CD4-positive, alpha-beta T cell treated with Interleukin-12 subunit alpha and Interleukin-12 subunit beta, for 1 hour (primary cell): ENCODE measurements around the gene LRRC3C.
"Not testable (repeated sequence)": the region's sequence is repeated elsewhere in the genome, so short reads cannot be mapped to it uniquely, and the experiment has no call there.

ENCODE experiments used
- DNase-seq: peaks from one replicate; pipeline ENCODE4 v3.0.0-alpha.2; 2020

LRRC3C gene, protein sequence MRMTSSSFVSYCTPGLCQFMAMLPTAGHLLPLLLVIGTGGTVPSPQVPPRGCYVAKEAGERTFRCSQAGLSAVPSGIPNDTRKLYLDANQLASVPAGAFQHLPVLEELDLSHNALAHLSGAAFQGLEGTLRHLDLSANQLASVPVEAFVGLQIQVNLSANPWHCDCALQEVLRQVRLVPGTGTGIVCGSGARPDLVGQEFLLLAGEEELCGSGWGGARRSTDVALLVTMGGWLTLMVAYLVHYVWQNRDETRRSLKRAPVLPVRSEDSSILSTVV

GRCh38 chr17:39927101-39927928, at the start of gene LRRC3C, which contains the start of gene ORMDL3:
Gene LRRC3C, plus strand, starts transcription at chr17:39927732. Its CDS starts 13,792 bp downstream, at chr17:39941524.
Gene ORMDL3, minus strand, starts transcription at chr17:39927601. Its CDS starts 3,398 bp downstream, at chr17:39924203.
- DNase-seq: peak; percentile 94

- DNase-seq: not testable (repeated sequence)
Observed at GRCh38 chr17:39886102-39886501, 41.4 kb upstream of the LRRC3C start.

DNA sequence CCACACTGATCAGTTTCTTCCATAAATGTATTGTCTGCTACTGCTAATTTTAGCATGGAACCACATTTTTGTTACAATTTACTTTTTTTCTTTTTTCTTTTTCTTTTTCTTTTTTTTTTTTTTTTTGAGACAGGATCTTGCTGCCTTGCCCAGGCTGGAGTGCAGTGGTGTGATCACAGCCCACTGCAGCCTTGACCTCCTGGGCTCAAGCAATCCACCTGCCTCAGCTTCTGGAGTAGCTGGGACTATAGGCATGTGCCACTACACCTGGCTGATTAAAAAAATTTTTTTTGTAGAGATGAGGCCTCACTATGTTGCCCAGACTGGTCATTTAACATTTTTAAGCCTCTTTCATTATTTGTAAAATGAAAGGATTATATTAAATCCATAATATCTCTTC, 40.5 kb upstream of the LRRC3C start:
- DNase-seq: no peak

DNA sequence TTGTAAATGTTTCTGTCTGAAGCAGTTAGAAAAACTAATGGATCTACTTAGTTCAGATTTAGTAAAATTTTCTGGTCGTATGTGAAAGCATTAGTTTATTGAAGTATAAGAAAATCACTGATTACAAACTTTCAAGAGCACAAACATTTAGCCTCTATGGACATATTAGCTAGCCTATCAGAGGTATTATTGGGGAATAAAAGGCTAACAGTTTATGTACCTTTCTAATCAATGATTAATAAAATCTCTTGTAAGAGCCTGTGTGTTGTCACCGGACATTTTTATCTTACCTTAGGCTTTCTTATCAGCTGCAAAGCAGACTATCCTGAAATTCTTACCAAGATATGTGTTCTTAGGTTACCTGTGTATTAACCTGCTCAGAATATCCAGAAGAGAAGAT, 38.3 kb upstream of the LRRC3C start:
- no peak for DNase-seq

GRCh38 chr17:39894681-39895376, 32.7 kb upstream of the LRRC3C start:
- no peak for DNase-seq

DNA sequence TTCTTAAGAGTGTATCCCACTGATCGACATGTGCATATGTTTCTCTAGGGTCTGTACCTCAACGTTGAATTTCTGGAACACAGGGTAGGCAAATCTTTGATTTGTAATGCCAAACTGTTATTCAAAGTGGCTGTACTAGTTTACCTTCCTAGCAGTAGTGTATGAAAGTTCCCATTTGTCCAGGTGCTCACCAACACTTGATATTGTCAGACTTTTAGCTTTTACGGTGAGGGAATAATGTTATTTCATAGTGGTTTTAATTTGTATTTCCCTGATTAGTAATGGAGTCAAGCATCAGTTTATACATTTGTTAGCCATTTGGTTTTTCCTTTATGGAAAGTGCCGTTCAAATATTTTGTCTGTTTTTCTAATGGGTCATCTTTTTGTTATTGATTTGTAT, 29.4 kb upstream of the LRRC3C start:
- no peak for DNase-seq

DNA sequence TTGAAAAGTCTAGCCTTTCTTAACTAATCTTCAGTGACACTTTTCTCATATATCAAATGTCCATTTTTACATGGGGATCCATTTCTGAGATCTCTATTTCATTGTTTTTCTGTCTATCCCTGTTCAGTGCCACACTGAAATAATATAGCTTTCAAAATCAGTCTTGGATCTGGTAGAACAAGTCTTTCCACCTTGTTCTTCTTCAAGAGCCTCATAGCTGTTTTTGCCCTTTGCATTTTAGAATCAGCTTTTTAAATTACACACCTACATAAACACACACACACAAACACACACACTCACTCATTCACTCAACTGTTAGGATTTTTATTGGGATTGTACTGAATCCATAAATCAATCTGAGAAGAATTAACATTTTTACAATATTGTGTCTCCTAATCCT, 28.3 kb upstream of the LRRC3C start:
- no peak for DNase-seq

- not testable (repeated sequence) for DNase-seq
Observed at GRCh38 chr17:39902027-39902426, 25.5 kb upstream of the LRRC3C start.

DNA sequence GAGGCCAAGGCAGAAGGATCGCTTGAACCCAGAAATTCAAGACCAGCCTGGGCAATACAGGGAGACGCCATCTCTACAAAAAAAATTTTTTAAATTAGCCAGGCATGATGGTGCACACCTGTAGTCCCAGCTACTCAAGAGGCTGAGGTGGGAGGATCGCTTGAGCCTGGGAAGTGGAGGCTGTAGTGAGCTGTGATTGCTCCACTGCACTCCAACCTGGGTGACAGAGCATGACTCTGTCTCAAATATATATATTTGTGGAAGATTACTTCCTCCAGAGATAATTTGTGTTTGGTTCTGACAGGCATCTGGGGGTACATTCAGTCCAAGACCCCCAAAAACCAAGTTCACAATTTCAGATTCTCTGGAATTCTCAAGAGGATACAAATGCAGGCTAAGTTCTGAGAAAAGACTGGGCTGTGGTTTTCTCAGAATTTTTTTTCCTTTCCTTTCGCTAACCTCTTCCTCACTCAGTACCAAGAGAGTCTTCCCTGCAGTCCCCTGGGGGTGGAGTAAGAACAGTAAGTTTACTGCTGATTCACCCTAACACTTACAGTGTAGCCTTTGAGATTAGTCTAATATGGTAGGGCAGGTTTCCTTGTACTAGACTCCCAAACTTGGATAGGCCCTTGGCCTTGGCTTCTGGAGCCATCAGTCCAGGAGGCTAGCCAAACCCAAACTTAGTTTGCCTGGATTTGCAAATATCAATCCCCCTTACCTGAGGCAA, 24.2 kb upstream of the LRRC3C start:
- DNase-seq: no peak

GRCh38 chr17:39904990-39905288, 22.6 kb upstream of the LRRC3C start:
- DNase-seq: no peak

- no peak for DNase-seq
Observed at GRCh38 chr17:39908789-39909352, 18.7 kb upstream of the LRRC3C start.

DNA sequence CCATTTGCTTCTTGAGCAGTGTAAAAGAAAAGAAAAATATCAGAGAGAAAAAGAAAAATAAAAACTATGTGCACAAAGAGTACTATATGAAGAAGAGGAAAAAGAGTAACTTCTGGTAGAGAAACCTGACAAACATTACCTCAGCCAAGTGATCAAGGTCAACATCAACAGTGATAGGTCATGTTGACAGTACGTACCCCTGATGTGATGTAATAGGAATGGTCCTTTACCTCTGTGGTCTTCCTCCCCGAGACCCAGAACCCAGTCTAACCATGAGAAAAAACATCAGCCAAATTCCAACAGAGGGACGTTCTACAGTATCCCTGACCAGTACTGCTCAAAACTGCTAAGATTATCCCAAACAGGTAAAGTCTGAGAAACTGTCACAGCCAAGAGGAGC, 13.5 kb upstream of the LRRC3C start:
- DNase-seq: no peak

DNA sequence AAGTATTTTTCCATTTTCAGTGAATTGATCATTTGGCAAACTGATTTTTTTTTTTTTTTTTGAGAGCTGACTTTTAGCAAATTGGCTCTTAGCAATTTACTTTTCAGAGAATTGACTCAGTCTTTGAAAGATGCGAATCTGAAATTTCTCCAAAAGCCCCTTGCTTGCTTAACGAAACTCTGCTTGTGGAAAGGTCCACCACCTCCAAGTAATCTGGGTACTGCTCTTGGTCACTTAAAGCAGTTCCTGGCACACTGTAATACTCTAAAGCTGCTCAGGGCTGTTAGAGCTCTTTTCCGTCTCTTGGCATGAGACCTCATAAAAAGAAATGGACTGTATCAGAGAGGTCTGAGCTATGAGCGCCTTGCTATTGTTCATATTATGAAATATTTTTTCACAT, 12.0 kb upstream of the LRRC3C start:
- no peak for DNase-seq

DNA sequence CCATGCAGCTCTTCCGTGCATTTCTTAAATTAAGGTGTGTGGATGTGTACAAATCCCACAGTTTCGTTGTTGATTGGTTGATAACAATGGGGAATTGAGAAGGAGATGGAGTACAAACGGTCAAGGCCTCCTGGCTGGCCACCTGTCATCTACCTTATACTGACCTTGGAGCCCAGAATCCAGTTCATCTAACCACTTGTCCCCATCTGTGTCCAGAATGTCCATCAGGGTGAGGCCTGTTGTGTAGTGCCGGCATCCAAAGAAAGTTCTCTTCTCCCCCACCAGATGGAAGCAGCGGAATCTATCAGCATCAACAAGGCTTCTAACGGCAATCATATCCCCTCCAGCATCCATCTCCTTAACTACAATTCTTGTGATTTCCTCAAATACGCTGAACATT, 10.6 kb upstream of the LRRC3C start:
- no peak for DNase-seq

DNA sequence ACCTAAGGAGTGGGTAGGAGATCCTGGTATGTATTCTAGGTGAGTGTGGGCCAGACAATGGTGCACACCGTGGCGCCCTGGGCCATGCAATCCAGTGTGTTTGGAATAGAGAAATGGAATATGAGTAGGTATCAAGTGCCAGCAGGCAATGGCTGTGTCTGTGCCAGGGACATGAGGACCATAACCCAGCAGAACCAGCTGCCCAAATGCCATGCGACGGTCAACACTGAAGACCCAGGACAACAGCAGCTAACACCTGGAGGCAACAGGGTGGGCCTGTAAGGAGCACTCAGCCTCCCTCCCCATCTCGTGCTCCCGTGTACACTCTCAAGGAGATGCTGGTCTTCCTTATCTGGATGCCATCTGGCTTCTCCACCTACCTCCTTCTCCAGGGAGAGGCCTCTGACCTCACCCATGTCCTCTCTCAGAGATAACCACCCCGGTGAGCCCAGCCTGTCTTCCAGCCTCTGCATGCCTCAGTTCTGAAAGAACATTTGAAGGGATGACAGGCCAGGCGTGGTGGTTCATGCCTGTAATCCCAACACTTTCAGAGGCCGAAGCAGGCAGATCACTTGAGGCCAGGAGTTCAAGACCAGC, 8.3 kb upstream of the LRRC3C start:
- no peak for DNase-seq

DNA sequence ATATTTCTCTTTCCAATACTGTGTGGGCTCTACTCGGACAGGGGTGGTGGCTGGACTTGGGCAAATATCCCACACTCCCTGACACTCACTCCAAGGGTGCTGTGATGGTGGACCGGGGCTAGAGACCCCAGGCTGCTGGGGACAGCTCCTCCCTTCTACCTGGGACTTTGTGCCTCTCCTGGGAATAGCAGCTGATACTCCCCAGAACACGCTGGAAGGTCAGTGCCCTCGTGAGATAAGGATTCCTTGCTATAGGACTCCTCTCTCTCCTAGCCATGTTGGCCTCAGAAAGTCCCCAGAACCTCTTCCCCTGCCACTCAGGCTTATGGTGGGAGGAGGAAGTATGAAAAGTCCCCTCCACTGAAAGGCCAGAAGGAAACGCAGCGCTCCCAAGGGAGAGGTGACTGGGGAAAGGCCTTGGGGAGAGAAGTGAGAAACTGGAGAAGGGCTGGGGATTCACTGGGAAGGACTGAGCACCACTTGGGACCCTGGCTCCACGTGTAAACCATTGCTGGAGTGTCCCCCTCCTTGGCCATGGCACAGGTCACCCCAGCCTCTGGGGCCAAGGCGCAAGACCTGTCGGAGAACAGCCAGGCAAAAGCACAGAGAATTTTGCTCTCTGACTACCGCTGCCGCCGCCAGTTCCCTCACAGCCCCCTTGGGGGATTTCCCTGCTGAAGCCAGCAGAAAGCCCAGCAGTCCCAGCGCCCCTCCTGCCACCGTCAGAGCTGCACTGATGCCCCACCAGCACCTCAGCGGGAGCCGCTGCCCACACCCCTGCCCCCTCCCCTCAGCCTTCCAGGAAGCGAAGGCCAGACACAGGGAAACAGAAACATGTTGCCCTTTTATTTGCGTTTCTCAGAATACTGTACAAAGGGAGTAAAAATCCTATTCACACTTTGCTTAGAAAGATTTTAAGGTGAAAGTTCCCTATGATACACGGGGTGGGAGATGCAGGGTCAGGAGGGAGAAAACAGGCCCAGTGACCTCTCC, 7.0 kb upstream of the LRRC3C start:
- DNase-seq: peak; percentile 55

GRCh38 chr17:39921323-39921722, 6.2 kb upstream of the LRRC3C start:
- peak; percentile 15 for DNase-seq

- no peak for DNase-seq
Observed at GRCh38 chr17:39922006-39922405, 5.5 kb upstream of the LRRC3C start.

DNA sequence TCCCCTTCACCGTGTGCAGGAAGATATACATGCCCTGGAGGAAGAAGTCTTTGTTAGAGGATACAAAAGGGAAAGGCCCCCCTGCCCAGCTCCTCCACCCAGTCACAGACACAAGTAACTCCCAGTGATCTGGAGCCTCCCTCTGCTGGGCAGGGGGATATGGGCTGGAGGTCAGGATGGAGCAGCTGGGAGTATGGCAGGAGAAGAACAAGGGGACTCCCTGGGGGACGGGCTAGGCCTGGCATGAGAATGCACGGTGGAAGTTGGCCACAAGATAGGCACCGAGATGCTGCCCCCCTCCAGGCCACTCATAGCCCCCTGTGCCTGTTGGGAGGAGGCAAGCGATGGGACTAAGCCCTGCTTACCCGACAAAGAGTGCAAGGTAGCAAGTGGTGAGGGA, 4.3 kb upstream of the LRRC3C start:
- no peak for DNase-seq

GRCh38 chr17:39923836-39924690, 3.5 kb upstream of the LRRC3C start:
- no peak for DNase-seq
